Astrocyte (in vitro differentiated cells and primary cell): ENCODE results near the gene C11orf58. TPM values are rescaled to one million over a fixed set of nuclear protein-coding genes. Genes with fewer than 3 reads are reported as not detected.
A peak's percentile ranks its signal among the peaks of the same experiment; 100 is the strongest.

Source experiments
- DNase-seq: peaks from one replicate; pipeline ENCODE4 v3.0.0-alpha.2; 2010; ENCODE audit warnings: low read depth
- FAIRE-seq: peaks from 2 replicates; lab custom pipeline; 2011; peaks lifted over from hg19 to GRCh38; lab: Jason Lieb, UNC
- H2AFZ ChIP-seq: 2 replicates; pipeline ENCODE4 v1.6.0; 2012; ENCODE audit warnings: low read depth, low read length, inconsistent platforms
- H3K27ac ChIP-seq: 2 replicates; pipeline ENCODE4 v1.5.1; 2011; ENCODE audit warnings: low read depth, low read length, inconsistent platforms
- H3K27me3 ChIP-seq: 2 replicates; pipeline ENCODE4 v1.6.0; 2011; ENCODE audit warnings: low read length, inconsistent platforms; ENCODE audit not compliant: insufficient read depth
- H3K36me3 ChIP-seq: 2 replicates; pipeline ENCODE4 v1.5.1; 2011; ENCODE audit warnings: low read length, inconsistent platforms; ENCODE audit not compliant: insufficient read depth
- H3K4me1 ChIP-seq: 2 replicates; pipeline ENCODE4 v1.5.1; 2011; ENCODE audit warnings: low read length, inconsistent platforms; ENCODE audit not compliant: insufficient read depth
- H3K4me2 ChIP-seq: 2 replicates; pipeline ENCODE4 v1.6.0; 2012; ENCODE audit warnings: low read length, inconsistent platforms
- H3K4me3 ChIP-seq: 2 replicates; pipeline ENCODE4 v1.5.1; 2011; ENCODE audit warnings: low read depth, mild to moderate bottlenecking, low read length, inconsistent platforms; ENCODE audit not compliant: insufficient read depth
- H3K79me2 ChIP-seq: 2 replicates; pipeline ENCODE4 v1.6.0; 2012; ENCODE audit warnings: mild to moderate bottlenecking, low read length, inconsistent platforms; ENCODE audit not compliant: insufficient read depth
- H3K9ac ChIP-seq: 2 replicates; pipeline ENCODE4 v1.6.0; 2012; ENCODE audit warnings: mild to moderate bottlenecking, low read length, inconsistent platforms
- H3K9me3 ChIP-seq: 2 replicates; pipeline ENCODE4 v1.5.1; 2012; ENCODE audit warnings: low read depth, mild to moderate bottlenecking, low read length, inconsistent platforms; ENCODE audit not compliant: insufficient read depth
- H4K20me1 ChIP-seq: 2 replicates; pipeline ENCODE4 v1.6.0; 2012; ENCODE audit warnings: low read length, inconsistent platforms; ENCODE audit not compliant: insufficient read depth
- H3K27ac Mint-ChIP-seq: one replicate; pipeline ENCODE4 v1.8.0; 2021; ENCODE audit warnings: mild to moderate bottlenecking, mixed read lengths; ENCODE audit not compliant: unreplicated experiment
- H3K27me3 Mint-ChIP-seq: one replicate; pipeline ENCODE4 v1.8.0; 2021; ENCODE audit warnings: low read depth, mixed read lengths; ENCODE audit not compliant: unreplicated experiment
- H3K36me3 Mint-ChIP-seq: one replicate; pipeline ENCODE4 v1.8.0; 2021; ENCODE audit warnings: low read depth, mixed read lengths; ENCODE audit not compliant: unreplicated experiment
- H3K4me1 Mint-ChIP-seq: one replicate; pipeline ENCODE4 v1.8.0; 2021; ENCODE audit warnings: low read depth, mixed read lengths; ENCODE audit not compliant: unreplicated experiment
- H3K4me3 Mint-ChIP-seq: one replicate; pipeline ENCODE4 v1.8.0; 2021; ENCODE audit warnings: mild to moderate bottlenecking, moderate library complexity, mixed read lengths; ENCODE audit not compliant: unreplicated experiment
- H3K9me3 Mint-ChIP-seq: one replicate; pipeline ENCODE4 v1.8.0; 2021; ENCODE audit warnings: mild to moderate bottlenecking, mixed read lengths; ENCODE audit not compliant: unreplicated experiment
- CTCF ChIP-seq: IDR thresholded peaks from 2 replicates; pipeline ENCODE4 v1.5.1; 2011; ENCODE audit warnings: low read depth, mild to moderate bottlenecking, inconsistent platforms, low read length, moderate library complexity; ENCODE audit not compliant: insufficient read depth
- EZH2 ChIP-seq: IDR thresholded peaks from 2 replicates; pipeline ENCODE4 v1.6.1; 2012; ENCODE audit warnings: mild to moderate bottlenecking, low read length, inconsistent platforms; ENCODE audit not compliant: insufficient read depth
- total RNA-seq: library from RNA; stranded (reverse); gene quantifications from 2 replicates; pipeline ENCODE4 v1.2.1, GENCODE V29; 2021

C11orf58 gene
- total RNA-seq, 1 donor from 2014 or later: 159 TPM

DNA sequence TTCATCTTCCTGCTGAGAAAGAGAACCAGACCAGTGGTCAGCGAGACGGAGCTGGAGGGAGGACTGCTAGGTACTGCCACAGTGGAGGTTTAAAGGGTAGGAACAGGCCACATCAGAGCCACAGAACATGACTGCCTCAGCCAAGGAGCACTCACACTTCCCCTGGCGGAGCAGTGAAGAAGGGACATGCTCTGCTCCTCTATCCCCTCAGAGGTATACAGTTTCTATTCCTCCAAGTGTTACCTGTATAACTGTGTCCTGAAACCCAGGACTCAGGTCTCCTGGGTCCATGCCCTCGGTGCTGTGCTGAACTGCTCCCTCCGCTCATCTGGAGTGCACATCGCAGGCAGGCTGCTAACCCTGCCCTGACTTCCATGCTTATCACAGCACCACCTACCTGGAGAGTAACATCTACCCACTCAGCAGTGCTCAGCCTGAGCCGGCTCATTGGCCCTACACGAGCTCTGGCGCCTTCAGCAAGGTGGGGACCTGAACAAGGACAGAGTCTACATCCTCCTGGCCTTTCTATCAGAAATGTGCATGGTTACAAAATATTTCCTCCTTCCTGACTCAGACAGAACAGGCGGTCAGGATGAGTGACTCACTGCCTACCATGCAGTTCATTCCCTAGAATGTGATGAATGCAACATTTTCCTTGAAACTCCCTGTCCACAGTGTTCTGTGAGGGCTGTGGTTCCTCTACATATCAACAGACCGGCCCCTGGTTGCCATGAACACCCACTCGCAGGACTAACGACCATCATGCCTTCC is 52.9 kb downstream of the C11orf58 start:
- Histone ChIP-seq H3K9ac (peak overlapping the region; percentile 61), H3K4me1 (peaks cover 46% of the 10 kb centered on the region), H3K79me2 (no peaks in the 10 kb centered on the region), H2AFZ (peak overlapping the region; percentile 52), H3K4me2 (peak overlapping the region; percentile 84), H3K9me3 (no peaks in the 10 kb centered on the region), H3K27ac (peak overlapping the region; percentile 91), H3K36me3 (no peaks in the 10 kb centered on the region), H3K27me3 (no peaks in the 10 kb centered on the region), H4K20me1 (no peaks in the 10 kb centered on the region), H3K4me3 (peak overlapping the region; percentile 38)
- FAIRE-seq: peak; percentile 100
- H3K27ac Mint-ChIP-seq: peak overlapping the region; percentile 98
- no peaks in the 10 kb centered on the region for H3K9me3 Mint-ChIP-seq
- TF ChIP-seq CTCF (no peak), EZH2 (no peak)
- peak; percentile 96 for DNase-seq
- H3K4me1 Mint-ChIP-seq: peaks cover 25% of the 10 kb centered on the region
- no peaks in the 10 kb centered on the region for H3K36me3 Mint-ChIP-seq
- H3K4me3 Mint-ChIP-seq: peak overlapping the region; percentile 61
- H3K27me3 Mint-ChIP-seq: no peaks in the 10 kb centered on the region

DNA sequence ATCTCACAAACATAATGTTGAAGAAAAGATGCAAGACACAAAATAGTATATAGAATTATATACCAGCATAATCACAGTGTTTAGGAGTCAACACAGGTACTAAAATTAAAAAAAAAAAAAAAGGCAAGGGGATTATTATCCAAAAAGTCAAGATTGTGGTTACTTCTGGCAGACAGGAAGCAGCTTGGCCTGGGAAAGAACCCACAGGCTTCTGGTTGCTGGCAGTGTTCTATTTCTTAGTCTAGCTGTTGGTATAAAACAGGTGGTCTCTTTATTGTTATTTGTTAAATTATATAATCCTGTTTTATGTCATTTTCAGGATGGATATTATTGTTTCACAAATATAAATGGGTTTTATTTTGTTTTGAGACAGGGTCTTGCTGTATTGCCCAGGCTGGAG is 54.0 kb downstream of the C11orf58 start:
- Histone ChIP-seq H3K4me1 (peaks cover 40% of the 10 kb centered on the region), H3K27me3 (no peaks in the 10 kb centered on the region), H3K36me3 (no peaks in the 10 kb centered on the region), H3K9me3 (no peaks in the 10 kb centered on the region), H3K4me3 (no peak overlapping the region), H3K27ac (peak overlapping the region; percentile 91), H3K4me2 (peak overlapping the region; percentile 84), H3K9ac (no peak overlapping the region), H4K20me1 (no peaks in the 10 kb centered on the region), H3K79me2 (no peaks in the 10 kb centered on the region), H2AFZ (no peak overlapping the region)
- Mint-ChIP-seq H3K27ac (peak overlapping the region; percentile 98), H3K36me3 (no peaks in the 10 kb centered on the region), H3K9me3 (no peaks in the 10 kb centered on the region), H3K27me3 (no peaks in the 10 kb centered on the region), H3K4me3 (no peak overlapping the region), H3K4me1 (peaks cover 25% of the 10 kb centered on the region)
- FAIRE-seq (no peak), DNase-seq (peak; percentile 63)
- TF ChIP-seq CTCF: no peak
- no peak for TF ChIP-seq EZH2

GRCh38 chr11:16793009-16793408 is 54.6 kb downstream of the C11orf58 start:
- Histone ChIP-seq H3K4me2 (no peak overlapping the region), H3K4me1 (peaks cover 34% of the 10 kb centered on the region), H3K9me3 (no peaks in the 10 kb centered on the region), H2AFZ (no peak overlapping the region), H3K79me2 (no peaks in the 10 kb centered on the region), H4K20me1 (no peaks in the 10 kb centered on the region), H3K27me3 (no peaks in the 10 kb centered on the region), H3K9ac (no peak overlapping the region), H3K27ac (no peak overlapping the region), H3K4me3 (no peak overlapping the region), H3K36me3 (no peaks in the 10 kb centered on the region)
- DNase-seq: no peak
- peaks cover 25% of the 10 kb centered on the region for H3K4me1 Mint-ChIP-seq
- H3K4me3 Mint-ChIP-seq: no peak overlapping the region
- no peaks in the 10 kb centered on the region for H3K9me3 Mint-ChIP-seq
- no peaks in the 10 kb centered on the region for H3K27me3 Mint-ChIP-seq
- no peaks in the 10 kb centered on the region for H3K36me3 Mint-ChIP-seq
- TF ChIP-seq CTCF: no peak
- TF ChIP-seq EZH2: no peak
- H3K27ac Mint-ChIP-seq: peak overlapping the region; percentile 14
- FAIRE-seq: no peak
